ENCODE data around the gene PARK7. TPM values are rescaled to one million over a fixed set of nuclear protein-coding genes. Genes with fewer than 3 reads are reported as not detected.

The PARK7 gene
- 100 to 1,000 TPM; 291 to 370 (median 332) TPM for total RNA-seq

- Histone ChIP-seq H3K4me3 (peak within 1 kb of the TSS; percentile 73 to 93 (median 84)), H3K27me3 (no peaks in the 10 kb centered on the region), H3K9me3 (no peaks in the 10 kb centered on the region), H3K27ac (peak within 1 kb of the TSS; percentile 91 to 98 (median 96)), H3K36me3 (peaks cover 0 to 37% of the 10 kb centered on the region in 2 donors), H3K4me1 (peaks cover 43 to 45% of the 10 kb centered on the region in 2 donors)
- peak; percentile 93 to 96 for TF ChIP-seq POLR2A (IDR thresholded peaks at IDR 0.05)
- TF ChIP-seq, protein P1, sequence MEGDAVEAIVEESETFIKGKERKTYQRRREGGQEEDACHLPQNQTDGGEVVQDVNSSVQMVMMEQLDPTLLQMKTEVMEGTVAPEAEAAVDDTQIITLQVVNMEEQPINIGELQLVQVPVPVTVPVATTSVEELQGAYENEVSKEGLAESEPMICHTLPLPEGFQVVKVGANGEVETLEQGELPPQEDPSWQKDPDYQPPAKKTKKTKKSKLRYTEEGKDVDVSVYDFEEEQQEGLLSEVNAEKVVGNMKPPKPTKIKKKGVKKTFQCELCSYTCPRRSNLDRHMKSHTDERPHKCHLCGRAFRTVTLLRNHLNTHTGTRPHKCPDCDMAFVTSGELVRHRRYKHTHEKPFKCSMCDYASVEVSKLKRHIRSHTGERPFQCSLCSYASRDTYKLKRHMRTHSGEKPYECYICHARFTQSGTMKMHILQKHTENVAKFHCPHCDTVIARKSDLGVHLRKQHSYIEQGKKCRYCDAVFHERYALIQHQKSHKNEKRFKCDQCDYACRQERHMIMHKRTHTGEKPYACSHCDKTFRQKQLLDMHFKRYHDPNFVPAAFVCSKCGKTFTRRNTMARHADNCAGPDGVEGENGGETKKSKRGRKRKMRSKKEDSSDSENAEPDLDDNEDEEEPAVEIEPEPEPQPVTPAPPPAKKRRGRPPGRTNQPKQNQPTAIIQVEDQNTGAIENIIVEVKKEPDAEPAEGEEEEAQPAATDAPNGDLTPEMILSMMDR (IDR thresholded peaks at IDR 0.05 in 4 of 5, conservative IDR thresholded peaks at IDR 0.05 in 1 of 5), result peak; percentile 32 to 65 (median 58)
- DNase-seq, result peak; percentile 99 to 100
- intact Hi-C loops (cut with DNase I; ENCODE audit: low total_unique reads), result loop anchor here (10.0 kb wide), 1 partner anchor 913 kb away; the partner anchor contains the start of gene ENO1
- peak; percentile 84 to 91 for ATAC-seq
- in situ Hi-C loops (cut with MboI; ENCODE audit: low sequenced_read_pairs in 4 of 4), result no loop called here
Measured at GRCh38 chr1:7961216-7962013, at the start of gene PARK7. Gene PARK7, plus strand, starts transcription at chr1:7961711. Its CDS starts 1,075 bp downstream, at chr1:7962786.

- TF ChIP-seq POLR2A (IDR thresholded peaks at IDR 0.05), result no peak
- TF ChIP-seq, protein P1 (IDR thresholded peaks at IDR 0.05 in 4 of 5, conservative IDR thresholded peaks at IDR 0.05 in 1 of 5), result no peak
- Histone ChIP-seq H3K36me3 (no peaks in the 10 kb centered on the region), H3K27ac (no peak overlapping the region), H3K4me3 (no peak overlapping the region), H3K9me3 (no peaks in the 10 kb centered on the region), H3K27me3 (no peaks in the 10 kb centered on the region), H3K4me1 (peaks cover 0 to 9% of the 10 kb centered on the region in 2 donors)
- DNase-seq, result no peak
- intact Hi-C loops (cut with DNase I; ENCODE audit: low total_unique reads), result no loop called here
- in situ Hi-C loops (cut with MboI; ENCODE audit: low sequenced_read_pairs in 4 of 4), result loop anchor here in 3 of 4 donors (25.0 kb wide), 1 partner anchor 250 kb away; no protein-coding TSS in a partner anchor
- ATAC-seq, result no peak
Measured at GRCh38 chr1:7912145-7912544, 49.4 kb upstream of the PARK7 start.

DNA sequence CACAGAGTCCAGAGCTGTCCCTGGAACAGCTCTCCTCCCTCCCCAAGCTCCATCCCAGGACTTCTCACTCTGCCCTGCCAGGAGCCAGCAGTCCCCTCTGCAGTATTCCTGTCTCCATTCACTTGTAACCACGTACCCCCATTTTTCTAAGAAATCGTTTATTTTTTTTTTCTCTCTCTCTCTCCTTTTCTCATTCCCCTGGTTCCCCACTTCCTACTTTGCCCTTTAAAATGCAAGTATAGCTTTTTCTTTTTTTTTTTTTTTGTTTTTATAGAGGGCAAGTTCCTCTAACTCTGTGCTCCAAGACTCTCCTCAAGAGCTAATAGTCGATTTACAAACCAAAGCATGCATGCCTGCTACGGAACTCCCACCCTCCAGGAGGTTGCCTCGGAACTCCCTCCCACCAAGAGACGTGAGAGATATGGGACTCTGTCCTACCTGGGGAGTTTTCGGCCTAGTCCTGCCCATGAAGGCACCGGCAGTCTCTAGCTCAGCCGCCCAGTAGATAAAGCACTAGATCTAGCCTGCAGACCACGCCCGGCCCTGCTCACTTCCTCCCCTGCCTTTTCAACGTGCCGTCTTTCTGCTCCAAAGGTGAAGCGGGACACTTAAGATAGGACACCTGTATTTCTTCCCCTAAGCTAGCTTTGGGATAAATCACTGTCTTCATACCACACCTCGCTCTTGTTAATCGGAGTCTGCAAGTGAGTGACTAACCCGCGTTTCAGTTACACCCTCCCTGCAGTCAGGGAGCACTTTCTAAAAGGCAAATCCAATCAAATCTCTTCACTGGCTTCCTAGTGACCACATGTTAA lies 48.6 kb upstream of the PARK7 start:
- TF ChIP-seq, protein P1 (IDR thresholded peaks at IDR 0.05 in 4 of 5, conservative IDR thresholded peaks at IDR 0.05 in 1 of 5), result no peak
- TF ChIP-seq POLR2A (IDR thresholded peaks at IDR 0.05), result no peak
- peaks cover 0 to 9% of the 10 kb centered on the region in 2 donors for H3K4me1 ChIP-seq
- H3K9me3 ChIP-seq, result no peaks in the 10 kb centered on the region
- ATAC-seq (no peak), DNase-seq (no peak)
- no peak overlapping the region for H3K4me3 ChIP-seq
- H3K36me3 ChIP-seq, result no peaks in the 10 kb centered on the region
- no peaks in the 10 kb centered on the region for H3K27me3 ChIP-seq
- in situ Hi-C loops (cut with MboI; ENCODE audit: low sequenced_read_pairs in 4 of 4), result loop anchor here in 3 of 4 donors (25.0 kb wide), 1 partner anchor 251 kb away; no protein-coding TSS in a partner anchor
- no peak overlapping the region for H3K27ac ChIP-seq
- intact Hi-C loops (cut with DNase I; ENCODE audit: low total_unique reads), result no loop called here

GRCh38 chr1:7915826-7916500 lies 45.5 kb upstream of the PARK7 start:
- DNase-seq (no peak), ATAC-seq (peak in 1 of 2 donors; percentile 30)
- Histone ChIP-seq H3K27me3 (no peaks in the 10 kb centered on the region), H3K4me1 (peaks cover 0 to 9% of the 10 kb centered on the region in 2 donors), H3K4me3 (no peak overlapping the region), H3K9me3 (no peaks in the 10 kb centered on the region), H3K36me3 (no peaks in the 10 kb centered on the region), H3K27ac (peak overlapping the region in 1 of 4 donors; percentile 38)
- TF ChIP-seq, protein P1 (IDR thresholded peaks at IDR 0.05 in 4 of 5, conservative IDR thresholded peaks at IDR 0.05 in 1 of 5), result no peak
- TF ChIP-seq POLR2A (IDR thresholded peaks at IDR 0.05), result no peak
- intact Hi-C loops (cut with DNase I; ENCODE audit: low total_unique reads), result no loop called here
- in situ Hi-C loops (cut with MboI; ENCODE audit: low sequenced_read_pairs in 4 of 4), result loop anchor here in 3 of 4 donors (25.0 kb wide), 1 partner anchor 254 kb away; no protein-coding TSS in a partner anchor

Measured in gastrocnemius medialis (tissue), 4 donors.